Psoas muscle (tissue), 8 donors: Measurements from ENCODE around the gene MTPN. TPM values are rescaled to one million over a fixed set of nuclear protein-coding genes. Genes with fewer than 3 reads are reported as not detected.
A peak's percentile ranks its signal among the peaks of the same experiment; 100 is the strongest.

ENCODE experiments used
- ATAC-seq, 4 donors: fragments of 200-7000 bp; cut with Tn5 transposase; one replicate each; pipeline ENCODE4 v1.9.1; 2020; ENCODE audit warnings: moderate library complexity in 3 of 4, mild to moderate bottlenecking in 2 of 4
- DNase-seq, 2 donors: peaks; one replicate each; pipeline ENCODE4 v3.0.0-alpha.2; 2020
- H3K27ac ChIP-seq: fragments of 200-600 bp; one replicate; pipeline ENCODE4 v1.8.0; 2022
- H3K27me3 ChIP-seq, 3 donors: fragments of 200-600 bp in 1 of 3; one replicate each; pipeline versions ENCODE4 v1.6.1 to v1.8.0; 2013 to 2022; ENCODE audit warnings: low read length in 2 of 3, mild to moderate bottlenecking in 2 of 3, moderate library complexity in 1 of 3; ENCODE audit not compliant: insufficient read depth in 3 of 3
- H3K36me3 ChIP-seq, 2 donors: fragments of 200-600 bp in 1 of 2; one replicate each; pipeline versions ENCODE4 v1.6.1 to v1.8.0; 2013 to 2022; ENCODE audit warnings: low read depth in 1 of 2, mild to moderate bottlenecking in 1 of 2, moderate library complexity in 1 of 2; ENCODE audit not compliant: insufficient read depth in 1 of 2
- H3K4me1 ChIP-seq: fragments of 200-600 bp; one replicate; pipeline ENCODE4 v1.8.0; 2022
- H3K4me3 ChIP-seq: fragments of 200-600 bp; one replicate; pipeline ENCODE4 v1.8.0; 2022; ENCODE audit warnings: mild to moderate bottlenecking
- H3K9me3 ChIP-seq: fragments of 200-600 bp; one replicate; pipeline ENCODE4 v1.8.0; 2022
- WGBS, 3 donors: extraction: QIAGEN DNeasy Blood & Tissue Kit; methylation state at CpG; one replicate each; pipeline versions ENCODE4 v1.1.6 to v1.1.7; 2013; 5-methylcytosine and 5-hydroxymethylcytosine counted together
- intact Hi-C, 2 donors: fragments of 100-400 bp; cut with DNase I; formaldehyde crosslinking; loops; one replicate each; pipeline versions ENCODE4 v1.11.0 to v1.14.2; 2022
- polyA plus RNA-seq, 3 donors: library from polyadenylated mRNA; stranded (reverse); fragments of 200-250 nt; gene quantifications; one replicate each; pipeline ENCODE4 v1.2.3, GENCODE V29; 2013
- total RNA-seq, 4 donors: library from RNA; stranded (reverse); fragmentation: NEBNext Ultra II Directional in 2 of 4; extraction: Animal tissue kit (Norgen Biotek cat#: 25700) in 2 of 4; gene quantifications; one replicate each; pipeline versions ENCODE4 v1.2.1 to v1.2.4, GENCODE V29; 2021 to 2023
- TF ChIP-seq, protein P1 (sequence below): fragments of 200-600 bp; IDR thresholded peaks from one replicate; pipeline ENCODE4 v1.8.0; 2022; ENCODE audit warnings: antibody characterized with exemption
- donor health status: healthy with polysubstance abuse.
- donor health status: DM: no; HTN: no; CAD: no; lungs with moderate emphysema.
- donor health status: Bipolar disorder and iron deficiency.
- donor health status: healthy.
- donor health status: DM: yes; HTN: yes; CAD: no.
- donor health status: DM: no; HTN: no; CAD: no.
- donor health status: DM: no; HTN: no; CAD: no.
- donor health status: DM: yes; HTN: yes; CAD: no.

Gene MTPN
- total and polyA plus RNA-seq, 7 donors, result 41.4 to 107 (median 62.4) TPM

DNA sequence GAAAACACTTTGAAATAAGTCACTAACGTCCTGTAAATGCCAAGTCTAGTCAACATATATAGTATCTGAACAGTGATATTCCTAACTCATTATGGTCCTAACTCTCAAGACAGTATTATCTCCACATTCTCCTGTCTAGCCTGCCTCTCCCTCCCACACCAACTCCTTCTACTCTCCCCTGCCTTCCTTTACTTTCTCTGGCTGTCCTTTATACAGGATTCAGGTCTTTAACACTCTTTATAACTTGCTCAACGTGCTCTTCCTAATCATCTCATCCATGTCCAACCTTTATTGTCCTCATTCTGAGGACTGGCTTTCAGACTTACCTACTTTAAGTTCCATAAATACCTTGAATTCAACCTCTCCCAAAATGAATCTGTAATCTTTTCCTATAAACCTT lies 42.5 kb downstream of the MTPN start:
- TF ChIP-seq, protein P1, sequence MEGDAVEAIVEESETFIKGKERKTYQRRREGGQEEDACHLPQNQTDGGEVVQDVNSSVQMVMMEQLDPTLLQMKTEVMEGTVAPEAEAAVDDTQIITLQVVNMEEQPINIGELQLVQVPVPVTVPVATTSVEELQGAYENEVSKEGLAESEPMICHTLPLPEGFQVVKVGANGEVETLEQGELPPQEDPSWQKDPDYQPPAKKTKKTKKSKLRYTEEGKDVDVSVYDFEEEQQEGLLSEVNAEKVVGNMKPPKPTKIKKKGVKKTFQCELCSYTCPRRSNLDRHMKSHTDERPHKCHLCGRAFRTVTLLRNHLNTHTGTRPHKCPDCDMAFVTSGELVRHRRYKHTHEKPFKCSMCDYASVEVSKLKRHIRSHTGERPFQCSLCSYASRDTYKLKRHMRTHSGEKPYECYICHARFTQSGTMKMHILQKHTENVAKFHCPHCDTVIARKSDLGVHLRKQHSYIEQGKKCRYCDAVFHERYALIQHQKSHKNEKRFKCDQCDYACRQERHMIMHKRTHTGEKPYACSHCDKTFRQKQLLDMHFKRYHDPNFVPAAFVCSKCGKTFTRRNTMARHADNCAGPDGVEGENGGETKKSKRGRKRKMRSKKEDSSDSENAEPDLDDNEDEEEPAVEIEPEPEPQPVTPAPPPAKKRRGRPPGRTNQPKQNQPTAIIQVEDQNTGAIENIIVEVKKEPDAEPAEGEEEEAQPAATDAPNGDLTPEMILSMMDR, result no peak
- no peak overlapping the region for H3K27ac ChIP-seq
- DNase-seq, result no peak
- H3K9me3 ChIP-seq, result no peaks in the 10 kb centered on the region
- intact Hi-C loops, result no loop called here
- no peak for ATAC-seq
- no peaks in the 10 kb centered on the region for H3K27me3 ChIP-seq
- no peak overlapping the region for H3K4me3 ChIP-seq
- WGBS, 3 donors, result 63 to 83% (median 63%) methylated on average over 2 of the region's 2 CpGs
- no peaks in the 10 kb centered on the region for H3K36me3 ChIP-seq
- H3K4me1 ChIP-seq, result peaks cover 47% of the 10 kb centered on the region

DNA sequence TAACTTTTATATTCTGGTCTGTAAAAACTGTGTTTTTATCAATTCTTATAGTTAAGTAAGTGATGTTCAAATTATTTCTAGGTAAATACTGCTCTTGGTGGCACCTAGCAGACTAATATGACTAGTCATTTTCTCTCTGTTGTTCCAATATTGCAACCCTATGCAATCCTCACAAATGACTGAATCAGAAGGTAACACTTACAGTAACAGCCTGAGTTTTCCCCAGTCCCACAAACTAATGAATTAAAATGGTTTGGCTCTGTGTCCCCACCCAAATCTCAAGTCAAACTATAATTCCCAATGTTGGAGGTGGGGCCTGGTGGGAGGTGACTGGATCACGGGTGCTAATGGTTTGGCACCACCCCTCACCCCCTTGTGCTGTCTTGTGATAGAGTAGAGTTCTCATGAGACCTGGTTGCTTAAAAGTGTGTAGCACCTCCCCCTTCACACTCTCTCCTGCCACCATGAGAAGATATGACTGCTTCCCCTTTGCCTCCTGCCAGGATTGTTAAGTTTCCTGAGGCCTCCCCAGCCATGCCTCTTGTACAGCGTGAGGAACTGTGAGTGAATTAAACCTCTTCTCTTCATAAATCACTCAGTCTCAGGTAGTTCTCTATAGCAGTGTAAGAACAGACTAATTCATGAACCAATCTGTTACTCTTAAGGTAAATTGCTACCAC lies 43.5 kb downstream of the MTPN start:
- DNase-seq, result no peak
- WGBS, 3 donors, result 48 to 87% (median 50%) methylated on average over 2 of the region's 2 CpGs
- intact Hi-C loops, result no loop called here

DNA sequence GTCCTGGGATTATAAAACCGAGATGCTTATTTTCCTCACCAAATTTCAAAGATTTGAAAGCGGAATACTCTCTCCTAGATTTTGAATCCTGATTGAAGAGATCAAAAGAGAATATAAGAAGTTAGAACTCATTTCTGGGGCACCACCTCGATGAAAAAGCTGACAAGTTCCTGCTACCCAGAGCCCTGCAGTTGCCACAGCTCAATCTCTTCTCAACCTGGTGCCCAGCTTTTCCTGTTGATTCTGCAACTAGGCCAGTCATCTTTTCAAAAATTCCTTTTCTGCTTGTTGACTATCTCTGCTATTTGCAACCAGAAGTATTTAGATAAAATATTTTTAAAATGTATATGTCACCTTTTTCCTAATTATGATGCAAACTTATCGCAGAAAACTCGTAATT lies 45.0 kb downstream of the MTPN start:
- H3K27ac ChIP-seq, result no peak overlapping the region
- TF ChIP-seq, protein P1, result no peak
- no peaks in the 10 kb centered on the region for H3K27me3 ChIP-seq
- ATAC-seq, result no peak
- no peak for DNase-seq
- H3K4me3 ChIP-seq, result no peak overlapping the region
- peaks cover 58% of the 10 kb centered on the region for H3K4me1 ChIP-seq
- H3K9me3 ChIP-seq, result no peaks in the 10 kb centered on the region
- 84 to 88% (median 86%) methylated on average over 5 of the region's 5 CpGs for WGBS, 3 donors
- intact Hi-C loops, result no loop called here
- H3K36me3 ChIP-seq, result peaks cover 0 to 23% of the 10 kb centered on the region in 2 donors

More for the DNA sequence above, 43.5 kb downstream of the MTPN start:
- peaks cover 0 to 8% of the 10 kb centered on the region in 2 donors for H3K36me3 ChIP-seq
- no peaks in the 10 kb centered on the region for H3K27me3 ChIP-seq
- peak in 2 of 4 donors; percentile 42 to 51 for ATAC-seq
- no peak overlapping the region for H3K4me3 ChIP-seq
- peaks cover 55% of the 10 kb centered on the region for H3K4me1 ChIP-seq
- H3K27ac ChIP-seq, result no peak overlapping the region
- TF ChIP-seq, protein P1, result no peak
- no peaks in the 10 kb centered on the region for H3K9me3 ChIP-seq

DNA sequence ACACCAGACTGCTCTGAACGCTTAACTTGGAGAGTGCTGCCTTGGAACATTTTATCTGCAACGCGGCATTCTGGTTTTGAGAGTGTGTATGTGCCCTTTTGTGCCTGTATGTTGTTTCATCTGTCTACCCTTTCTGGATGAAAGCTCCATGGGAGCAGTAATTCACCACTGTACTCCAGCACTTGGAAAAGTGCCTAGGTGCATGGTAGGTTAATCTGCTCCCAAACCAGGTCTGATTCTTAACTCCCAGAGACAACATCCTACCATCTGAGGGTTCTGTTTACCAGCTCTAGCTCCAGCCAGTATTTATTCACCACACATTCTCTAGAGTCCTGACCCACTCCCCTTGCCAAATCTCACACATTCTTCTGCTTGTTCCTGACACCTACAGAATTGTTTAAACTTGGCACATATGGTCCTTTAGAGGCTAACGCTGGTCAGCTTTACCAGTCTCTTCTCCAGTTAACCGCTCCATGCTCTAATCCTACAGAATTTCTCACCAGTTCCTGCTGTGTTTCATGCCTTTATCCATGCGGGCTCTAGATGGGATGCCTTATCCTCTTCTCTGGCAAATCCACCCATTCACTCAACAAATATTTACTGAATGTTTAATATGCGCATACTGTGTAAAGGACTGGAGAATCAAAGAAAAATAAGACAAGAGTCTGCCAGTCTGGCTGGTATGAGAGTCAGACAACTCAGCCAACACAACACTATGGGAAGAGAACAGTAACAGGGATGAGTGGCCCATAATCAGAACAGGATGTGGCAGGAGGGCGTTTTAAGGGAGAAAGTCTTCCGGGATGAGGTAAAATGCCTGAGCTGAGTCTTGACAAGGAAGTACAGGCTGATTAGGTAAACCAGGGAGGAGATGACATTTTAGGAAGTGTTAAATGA lies 46.3 kb downstream of the MTPN start:
- ATAC-seq (peak in 2 of 4 donors; percentile 27), DNase-seq (no peak)
- Histone ChIP-seq H3K27me3 (no peaks in the 10 kb centered on the region), H3K4me3 (no peak overlapping the region), H3K36me3 (peaks cover 0 to 33% of the 10 kb centered on the region in 2 donors), H3K4me1 (peaks cover 45% of the 10 kb centered on the region), H3K9me3 (no peaks in the 10 kb centered on the region), H3K27ac (no peak overlapping the region)
- intact Hi-C loops, result no loop called here
- TF ChIP-seq, protein P1, result no peak
- WGBS, 3 donors, result 50 to 62% (median 53%) methylated on average over 9 of the region's 9 CpGs
